Peyer's patch (tissue), 4 donors: Measurements from ENCODE around the gene NIP7. TPM values are rescaled to one million over a fixed set of nuclear protein-coding genes. Genes with fewer than 3 reads are reported as not detected.
"Not testable (repeated sequence)": the region's sequence is repeated elsewhere in the genome, so short reads cannot be mapped to it uniquely, and the experiment has no call there.

Experiments
- DNase-seq, 3 donors: peaks; one replicate each; pipeline ENCODE4 v3.0.0-alpha.2; 2017 to 2019
- H3K27ac ChIP-seq, 4 donors: fragments of 200-600 bp; sonication (generic); one replicate each; pipeline ENCODE4 v1.5.1; 2016 to 2019
- H3K27me3 ChIP-seq, 2 donors: fragments of 200-600 bp; sonication (generic); one replicate each; pipeline ENCODE4 v1.5.1; 2019
- H3K36me3 ChIP-seq, 3 donors: fragments of 200-600 bp; sonication (generic); one replicate each; pipeline ENCODE4 v1.5.1; 2016 to 2019
- H3K4me1 ChIP-seq, 4 donors: fragments of 200-600 bp; sonication (generic); one replicate each; pipeline ENCODE4 v1.5.1; 2016 to 2019
- H3K4me3 ChIP-seq, 4 donors: fragments of 200-600 bp; sonication (generic); 1 replicate in 3 of 4; 2 replicates in 1 of 4; pipeline ENCODE4 v1.5.1; 2016 to 2019; ENCODE audit warnings: mild to moderate bottlenecking in 1 of 4
- H3K9me3 ChIP-seq, 4 donors: fragments of 200-600 bp; sonication (generic); one replicate each; pipeline ENCODE4 v1.5.1; 2016 to 2019; ENCODE audit warnings: mild to moderate bottlenecking in 1 of 4
- POLR2A ChIP-seq, 2 donors: fragments of 450-650 bp; IDR thresholded peaks; one replicate each; pipeline ENCODE4 v1.5.1; 2017; ENCODE audit warnings: antibody characterized with exemption in 2 of 2, mild to moderate bottlenecking in 2 of 2, moderate library complexity in 2 of 2
- total RNA-seq, 4 donors: library from RNA; depleted of rRNA; stranded (reverse); fragments of >200 nt; gene quantifications; one replicate each; pipeline ENCODE4 v1.1.0, GENCODE V29; 2016
- TF ChIP-seq, protein P1 (sequence below), 6 experiments: fragments of 450-650 bp in 4 of 6; fragments of 200-600 bp in 2 of 6; sonication (generic) in 1 of 6; IDR thresholded peaks; one replicate each; pipeline ENCODE4 v1.5.1; 2017 to 2019; ENCODE audit warnings: antibody characterized with exemption in 6 of 6, mild to moderate bottlenecking in 3 of 6, moderate library complexity in 1 of 6

NIP7 gene
- total RNA-seq: 10 to 100 TPM in 2 of 4 donors, 1 to 10 TPM in 2; 6.9 to 20.6 (median 10.5) TPM

DNA sequence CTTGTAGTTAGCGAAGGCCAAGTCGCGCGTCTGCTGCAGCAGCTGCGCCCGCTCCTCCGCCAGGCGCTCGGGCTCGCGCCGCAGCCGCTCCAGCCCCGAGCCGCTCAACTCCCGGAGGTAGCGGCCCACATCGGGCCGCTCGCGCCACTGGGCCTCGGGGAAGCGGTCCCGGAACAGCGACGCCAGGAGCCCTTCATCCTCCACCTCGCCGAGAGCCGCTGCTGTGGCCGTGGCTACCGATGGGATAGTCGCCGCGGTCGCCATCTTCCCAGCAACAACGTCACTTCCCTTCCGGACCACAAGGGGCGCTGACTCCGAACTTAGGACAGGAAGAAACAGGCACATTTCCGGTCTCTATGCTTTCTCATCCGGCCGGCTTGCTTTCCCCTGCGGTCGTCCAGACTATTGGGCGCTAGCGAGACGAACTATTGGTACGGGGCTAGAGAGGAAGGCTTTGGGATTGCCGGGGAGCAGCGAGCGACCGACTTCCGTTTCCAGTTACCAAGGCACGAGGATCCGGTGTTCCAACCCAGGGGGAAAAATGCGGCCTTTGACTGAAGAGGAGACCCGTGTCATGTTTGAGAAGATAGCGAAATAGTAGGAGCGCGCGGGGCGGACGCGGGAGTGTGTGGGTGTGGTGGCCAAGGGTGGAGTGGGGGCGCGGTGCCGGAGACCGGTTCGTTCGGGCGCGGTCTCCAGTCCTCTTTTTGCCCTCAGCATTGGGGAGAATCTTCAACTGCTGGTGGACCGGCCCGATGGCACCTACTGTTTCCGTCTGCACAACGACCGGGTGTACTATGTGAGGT is at the start of gene NIP7, which contains the start of gene COG8:
Gene NIP7 (plus strand): TSS at position 484 of the 806 bp plus-strand sequence. CDS start 58 bp downstream, at position 542.
Gene COG8 (minus strand): TSS at position 276 of the 806 bp plus-strand sequence. CDS start 12 bp downstream, at position 264.
- Histone ChIP-seq H3K9me3 (no peaks in the 10 kb centered on the region), H3K27me3 (no peaks in the 10 kb centered on the region), H3K36me3 (peaks cover 0 to 43% (median 0%) of the 10 kb centered on the region in 3 donors), H3K27ac (peak within 1 kb of the TSS; percentile 84 to 97 (median 92)), H3K4me1 (peaks cover 6 to 37% (median 12%) of the 10 kb centered on the region in 4 donors), H3K4me3 (peak within 1 kb of the TSS; percentile 78 to 93 (median 85))
- peak in 1 of 2 donors; percentile 44 for TF ChIP-seq POLR2A (IDR thresholded peaks at IDR 0.05)
- TF ChIP-seq, protein P1, sequence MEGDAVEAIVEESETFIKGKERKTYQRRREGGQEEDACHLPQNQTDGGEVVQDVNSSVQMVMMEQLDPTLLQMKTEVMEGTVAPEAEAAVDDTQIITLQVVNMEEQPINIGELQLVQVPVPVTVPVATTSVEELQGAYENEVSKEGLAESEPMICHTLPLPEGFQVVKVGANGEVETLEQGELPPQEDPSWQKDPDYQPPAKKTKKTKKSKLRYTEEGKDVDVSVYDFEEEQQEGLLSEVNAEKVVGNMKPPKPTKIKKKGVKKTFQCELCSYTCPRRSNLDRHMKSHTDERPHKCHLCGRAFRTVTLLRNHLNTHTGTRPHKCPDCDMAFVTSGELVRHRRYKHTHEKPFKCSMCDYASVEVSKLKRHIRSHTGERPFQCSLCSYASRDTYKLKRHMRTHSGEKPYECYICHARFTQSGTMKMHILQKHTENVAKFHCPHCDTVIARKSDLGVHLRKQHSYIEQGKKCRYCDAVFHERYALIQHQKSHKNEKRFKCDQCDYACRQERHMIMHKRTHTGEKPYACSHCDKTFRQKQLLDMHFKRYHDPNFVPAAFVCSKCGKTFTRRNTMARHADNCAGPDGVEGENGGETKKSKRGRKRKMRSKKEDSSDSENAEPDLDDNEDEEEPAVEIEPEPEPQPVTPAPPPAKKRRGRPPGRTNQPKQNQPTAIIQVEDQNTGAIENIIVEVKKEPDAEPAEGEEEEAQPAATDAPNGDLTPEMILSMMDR (IDR thresholded peaks at IDR 0.05): peak; percentile 86 to 94 (median 90)
- peak; percentile 94 to 98 (median 95) for DNase-seq

DNA sequence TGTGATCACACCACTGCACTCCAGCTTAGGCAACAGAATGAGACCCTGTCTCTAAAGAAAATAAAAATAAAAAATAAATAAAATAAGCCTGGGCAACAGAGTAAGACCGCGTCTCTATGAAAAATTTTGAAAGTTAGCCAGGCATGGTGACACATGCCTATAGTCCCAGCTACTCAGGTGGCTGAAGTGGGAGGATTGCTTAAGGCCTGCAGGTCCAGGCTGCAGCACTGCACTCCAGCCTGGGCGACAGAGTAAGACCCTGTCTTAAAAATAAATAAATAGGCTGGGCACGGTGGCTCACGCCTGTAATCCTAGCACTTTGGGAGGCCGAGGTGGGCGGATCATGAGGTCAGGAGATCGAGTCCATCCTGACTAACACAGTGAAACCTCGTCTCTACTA is 47.9 kb upstream of the NIP7 start:
- H3K36me3 ChIP-seq, DNase-seq, H3K4me1 ChIP-seq, H3K27me3 ChIP-seq, H3K4me3 ChIP-seq, H3K27ac ChIP-seq, H3K9me3 ChIP-seq: not testable (repeated sequence)

DNA sequence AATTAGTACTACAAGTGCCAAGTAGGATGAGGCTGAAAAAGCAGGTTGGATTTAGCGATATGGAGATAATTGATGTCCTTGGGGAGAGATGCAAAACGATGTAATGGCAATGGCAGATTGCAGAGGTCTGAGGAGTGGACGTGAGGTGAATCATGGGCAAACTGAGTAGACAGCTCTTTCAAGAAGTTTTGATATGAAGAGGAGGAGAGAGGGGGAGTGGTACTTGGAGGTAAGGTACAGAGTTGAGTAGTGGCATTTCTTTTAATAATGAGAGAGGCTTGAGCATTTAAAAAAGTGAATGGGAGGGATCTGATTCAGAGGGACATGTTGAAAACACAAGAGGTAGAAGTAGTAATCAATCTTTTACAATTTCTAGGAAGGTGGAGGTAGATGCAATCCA is 46.2 kb upstream of the NIP7 start:
- no peak overlapping the region for H3K27ac ChIP-seq
- H3K4me1 ChIP-seq: no peaks in the 10 kb centered on the region
- H3K4me3 ChIP-seq: no peak overlapping the region
- no peaks in the 10 kb centered on the region for H3K36me3 ChIP-seq
- TF ChIP-seq, protein P1 (IDR thresholded peaks at IDR 0.05): no peak
- TF ChIP-seq POLR2A (IDR thresholded peaks at IDR 0.05): no peak
- no peaks in the 10 kb centered on the region for H3K27me3 ChIP-seq
- H3K9me3 ChIP-seq: no peaks in the 10 kb centered on the region
- no peak for DNase-seq

DNA sequence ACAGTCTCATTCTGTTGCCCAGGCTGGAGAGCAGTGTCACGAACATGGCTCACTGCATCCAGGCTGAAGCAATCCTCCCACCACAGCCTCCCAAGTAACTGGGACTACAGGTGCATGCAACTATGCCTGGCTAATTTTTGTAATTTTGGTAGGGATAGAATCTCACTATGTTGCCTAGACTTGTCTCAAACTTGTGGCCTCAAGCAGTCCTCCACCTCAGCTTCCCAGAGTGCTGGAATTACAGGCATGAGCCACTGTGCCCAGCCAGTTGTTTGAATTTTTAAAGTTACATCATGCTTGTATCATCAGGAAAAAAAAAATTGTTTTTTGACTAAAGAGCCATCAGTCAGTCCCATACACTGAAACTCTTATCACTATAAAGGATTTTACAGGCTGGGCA is 45.5 kb upstream of the NIP7 start:
- Histone ChIP-seq H3K4me3 (no peak overlapping the region), H3K4me1 (no peaks in the 10 kb centered on the region), H3K27me3 (no peaks in the 10 kb centered on the region), H3K36me3 (no peaks in the 10 kb centered on the region), H3K27ac (no peak overlapping the region), H3K9me3 (no peaks in the 10 kb centered on the region)
- no peak for TF ChIP-seq POLR2A (IDR thresholded peaks at IDR 0.05)
- TF ChIP-seq, protein P1 (IDR thresholded peaks at IDR 0.05): no peak
- no peak for DNase-seq

DNA sequence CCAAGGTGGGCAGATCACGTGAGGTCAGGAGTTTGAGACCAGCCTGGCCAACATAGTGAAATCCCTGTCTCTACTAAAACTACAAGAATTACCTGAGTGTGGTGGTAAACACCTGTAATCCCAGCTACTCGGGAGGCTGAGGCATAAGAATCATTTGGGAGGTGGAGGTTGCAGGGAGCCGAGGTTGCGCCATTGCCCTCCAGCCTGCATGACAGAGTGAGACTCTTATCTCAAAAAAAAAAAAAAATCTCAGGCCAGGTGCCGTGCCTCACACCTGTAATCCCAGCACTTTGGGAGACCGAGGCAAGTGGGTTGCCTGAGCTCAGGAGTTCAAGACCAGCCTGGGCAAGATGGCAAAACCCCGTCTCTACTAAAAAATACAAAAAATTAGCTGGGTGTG is 42.8 kb upstream of the NIP7 start:
- H3K36me3 ChIP-seq: peaks cover 0 to 24% (median 0%) of the 10 kb centered on the region in 3 donors
- not testable (repeated sequence) for H3K27ac ChIP-seq, DNase-seq, H3K4me3 ChIP-seq, H3K9me3 ChIP-seq, H3K4me1 ChIP-seq, H3K27me3 ChIP-seq

DNA sequence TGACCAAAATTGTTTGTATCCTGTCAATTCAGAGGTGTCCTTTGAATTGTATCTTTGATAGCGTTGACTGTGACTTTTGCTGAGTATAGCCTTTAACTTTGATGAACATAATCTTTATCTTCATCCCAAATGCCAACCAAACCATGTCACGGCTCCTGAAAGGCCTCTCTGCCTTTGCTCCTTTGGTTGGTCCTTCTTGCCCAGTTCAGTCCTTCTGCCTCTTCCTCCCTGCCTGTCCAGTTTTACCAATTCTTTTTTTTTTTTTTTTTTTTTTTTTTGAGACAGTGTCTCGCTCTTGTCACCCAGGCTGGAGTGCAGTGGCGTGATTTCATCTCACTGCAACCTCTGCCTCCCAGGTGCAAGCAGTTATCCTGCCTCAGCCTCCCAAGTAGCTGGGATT is 41.3 kb upstream of the NIP7 start:
- Histone ChIP-seq H3K27ac (no peak overlapping the region), H3K27me3 (no peaks in the 10 kb centered on the region), H3K4me1 (no peaks in the 10 kb centered on the region), H3K9me3 (no peaks in the 10 kb centered on the region), H3K4me3 (no peak overlapping the region), H3K36me3 (peaks cover 0 to 31% (median 0%) of the 10 kb centered on the region in 3 donors)
- TF ChIP-seq, protein P1 (IDR thresholded peaks at IDR 0.05): no peak
- no peak for TF ChIP-seq POLR2A (IDR thresholded peaks at IDR 0.05)
- DNase-seq: no peak
